Lower lobe of right lung (tissue), 2 donors: Measurements from ENCODE around the gene ADAMTSL1. TPM values are rescaled to one million over a fixed set of nuclear protein-coding genes. Genes with fewer than 3 reads are reported as not detected.

ENCODE experiments used
- ATAC-seq, 2 donors: fragments of 200-7000 bp; cut with Tn5 transposase; one replicate each; pipeline ENCODE4 v1.9.1; 2020 to 2022; ENCODE audit warnings: mild to moderate bottlenecking in 2 of 2, moderate library complexity in 2 of 2
- DNase-seq: peaks from one replicate; pipeline ENCODE4 v3.0.0-alpha.2; 2020
- H3K27ac ChIP-seq: fragments of 200-600 bp; one replicate; pipeline ENCODE4 v1.8.0; 2022
- H3K27me3 ChIP-seq: fragments of 200-600 bp; one replicate; pipeline ENCODE4 v1.8.0; 2022; ENCODE audit warnings: low read depth
- H3K36me3 ChIP-seq: fragments of 200-600 bp; one replicate; pipeline ENCODE4 v1.8.0; 2022; ENCODE audit warnings: mild to moderate bottlenecking
- H3K4me1 ChIP-seq: fragments of 200-600 bp; one replicate; pipeline ENCODE4 v1.8.0; 2022
- H3K4me3 ChIP-seq: fragments of 200-600 bp; one replicate; pipeline ENCODE4 v1.8.0; 2022; ENCODE audit warnings: mild to moderate bottlenecking
- H3K9me3 ChIP-seq: fragments of 200-600 bp; one replicate; pipeline ENCODE4 v1.8.0; 2022
- CTCF ChIP-seq: fragments of 200-600 bp; IDR thresholded peaks from one replicate; pipeline ENCODE4 v1.8.0; 2022; ENCODE audit warnings: antibody characterized with exemption, mild to moderate bottlenecking
- intact Hi-C: fragments of 100-400 bp; cut with DNase I; formaldehyde crosslinking; loops from one replicate; pipeline ENCODE4 v1.11.0; 2022
- total RNA-seq: library from RNA; stranded (reverse); fragmentation: NEBNext Ultra II Directional; extraction: Animal tissue kit (Norgen Biotek cat#: 25700); gene quantifications from one replicate; pipeline ENCODE4 v1.2.1, GENCODE V29; 2021
- donor health status: DM: no; HTN: yes; CAD: no; lungs with severe emphysema.

ADAMTSL1 gene
- total RNA-seq, 1 donor from 2014 or later, result 3.7 TPM

- ATAC-seq (no peak), DNase-seq (no peak)
- intact Hi-C loops, result no loop called here
- TF ChIP-seq CTCF, result no peak
- Histone ChIP-seq H3K9me3 (no peaks in the 10 kb centered on the region), H3K4me1 (no peaks in the 10 kb centered on the region), H3K4me3 (no peak overlapping the region), H3K36me3 (no peaks in the 10 kb centered on the region), H3K27me3 (no peaks in the 10 kb centered on the region), H3K27ac (no peak overlapping the region)
These were observed 205.1 kb downstream of the ADAMTSL1 start for GRCh38 chr9:18678821-18679590.

GRCh38 chr9:18682907-18683306 lies 209.0 kb downstream of the ADAMTSL1 start:
- no peak for ATAC-seq
- no peaks in the 10 kb centered on the region for H3K36me3 ChIP-seq
- TF ChIP-seq CTCF, result no peak
- no peak overlapping the region for H3K27ac ChIP-seq
- intact Hi-C loops, result no loop called here
- no peak for DNase-seq
- no peaks in the 10 kb centered on the region for H3K4me1 ChIP-seq
- no peaks in the 10 kb centered on the region for H3K27me3 ChIP-seq
- no peaks in the 10 kb centered on the region for H3K9me3 ChIP-seq
- no peak overlapping the region for H3K4me3 ChIP-seq

GRCh38 chr9:18683312-18683711 lies 209.4 kb downstream of the ADAMTSL1 start:
- no peak for ATAC-seq
- TF ChIP-seq CTCF, result no peak
- Histone ChIP-seq H3K9me3 (no peaks in the 10 kb centered on the region), H3K4me3 (no peak overlapping the region), H3K27me3 (no peaks in the 10 kb centered on the region), H3K27ac (no peak overlapping the region), H3K4me1 (no peaks in the 10 kb centered on the region), H3K36me3 (no peaks in the 10 kb centered on the region)
- intact Hi-C loops, result no loop called here
- DNase-seq, result no peak

- ATAC-seq (no peak), DNase-seq (no peak)
- intact Hi-C loops, result no loop called here
- Histone ChIP-seq H3K9me3 (no peaks in the 10 kb centered on the region), H3K4me1 (no peaks in the 10 kb centered on the region), H3K27me3 (no peaks in the 10 kb centered on the region), H3K27ac (no peak overlapping the region), H3K36me3 (no peaks in the 10 kb centered on the region), H3K4me3 (no peak overlapping the region)
- no peak for TF ChIP-seq CTCF
These were observed 209.9 kb downstream of the ADAMTSL1 start for GRCh38 chr9:18683851-18684250.

GRCh38 chr9:18684593-18685317 lies 210.8 kb downstream of the ADAMTSL1 start:
- H3K4me1 ChIP-seq, result no peaks in the 10 kb centered on the region
- ATAC-seq, result peak; percentile 59 to 64
- no peak overlapping the region for H3K27ac ChIP-seq
- no peak overlapping the region for H3K4me3 ChIP-seq
- DNase-seq, result no peak
- TF ChIP-seq CTCF, result no peak
- H3K36me3 ChIP-seq, result no peaks in the 10 kb centered on the region
- intact Hi-C loops, result no loop called here
- no peaks in the 10 kb centered on the region for H3K9me3 ChIP-seq
- H3K27me3 ChIP-seq, result no peaks in the 10 kb centered on the region
